Measurements from ENCODE around the gene POLR3H.
"Not testable (repeated sequence)": the region's sequence is repeated elsewhere in the genome, so short reads cannot be mapped to it uniquely, and the experiment has no call there.

Gene POLR3H

DNA sequence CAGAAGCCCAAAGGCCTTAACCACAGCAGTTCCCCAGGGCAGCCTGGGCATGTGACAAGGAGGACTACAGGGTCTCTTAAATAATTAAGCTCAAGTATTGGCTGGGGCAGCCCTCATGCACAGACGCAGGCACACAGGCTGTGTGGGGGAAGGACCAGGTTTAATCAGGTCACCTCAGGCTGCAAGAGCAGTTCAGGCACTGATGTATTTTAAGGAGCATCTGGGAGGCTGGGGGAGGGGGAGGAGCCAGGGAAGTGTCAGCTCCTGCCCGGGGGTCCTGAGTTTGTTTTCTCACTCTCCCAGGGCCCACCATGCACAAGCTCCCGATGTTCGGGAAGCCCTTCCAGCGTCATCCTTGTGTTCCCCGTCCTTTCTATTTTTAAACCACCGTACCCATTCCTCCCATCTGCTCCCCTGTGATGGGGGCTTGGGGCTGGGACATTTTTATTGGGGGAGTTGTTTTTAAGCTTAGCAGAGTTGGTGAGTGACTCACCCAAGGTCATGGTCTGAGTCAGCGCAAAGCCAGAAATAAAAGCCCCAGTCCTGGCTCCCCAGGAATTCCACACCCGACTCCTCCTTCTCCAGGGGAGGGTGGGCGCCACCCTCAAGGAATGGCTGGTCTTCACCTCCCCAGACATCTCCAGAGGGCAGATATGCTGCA, 18.9 kb upstream of the POLR3H start:
- peak; percentile 31 for DNase-seq

- DNase-seq, result no peak
These were observed 18.2 kb upstream of the POLR3H start for GRCh38 chr22:41562461-41562860.

DNA sequence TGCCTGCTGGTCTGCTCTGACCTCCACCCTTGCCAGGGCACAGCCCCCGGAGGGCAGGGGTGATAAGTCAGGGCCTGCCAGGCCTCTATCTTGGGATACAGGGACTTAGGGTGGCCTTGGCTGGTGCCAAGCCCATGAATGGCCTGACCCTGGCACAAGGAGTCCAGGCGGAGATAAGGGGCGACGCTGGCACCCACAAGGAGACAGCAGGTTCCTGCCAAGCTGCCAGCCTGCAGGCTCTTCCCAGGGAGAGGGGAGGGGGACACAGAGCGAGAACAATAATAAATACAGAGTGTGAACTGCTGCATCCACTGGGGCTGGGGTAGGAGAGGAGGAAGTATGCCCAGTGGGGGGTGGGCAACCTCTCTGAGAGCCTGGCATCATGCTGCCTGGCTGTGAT, 17.5 kb upstream of the POLR3H start:
- DNase-seq, result no peak

GRCh38 chr22:41561335-41561734, 17.1 kb upstream of the POLR3H start:
- DNase-seq, result peak; percentile 5

DNA sequence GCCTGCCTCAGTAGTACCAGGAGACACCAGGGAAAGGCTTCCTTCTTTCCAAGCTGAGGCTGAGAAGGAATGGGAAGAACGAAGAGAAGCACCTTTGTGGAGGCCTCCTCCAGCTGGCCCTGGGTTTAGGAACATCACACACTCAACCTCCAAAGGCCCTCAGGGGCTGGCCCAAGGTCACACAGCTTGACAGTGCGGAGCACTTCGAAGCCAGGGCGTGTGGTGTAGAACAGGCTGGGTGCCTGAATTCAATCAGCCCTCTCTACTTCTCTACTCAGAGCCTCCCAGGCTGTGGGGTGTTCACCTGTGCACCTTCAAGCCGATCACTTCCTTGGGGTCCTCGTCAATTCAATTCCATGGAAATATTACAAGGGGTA, 15.8 kb upstream of the POLR3H start:
- no peak for DNase-seq

DNA sequence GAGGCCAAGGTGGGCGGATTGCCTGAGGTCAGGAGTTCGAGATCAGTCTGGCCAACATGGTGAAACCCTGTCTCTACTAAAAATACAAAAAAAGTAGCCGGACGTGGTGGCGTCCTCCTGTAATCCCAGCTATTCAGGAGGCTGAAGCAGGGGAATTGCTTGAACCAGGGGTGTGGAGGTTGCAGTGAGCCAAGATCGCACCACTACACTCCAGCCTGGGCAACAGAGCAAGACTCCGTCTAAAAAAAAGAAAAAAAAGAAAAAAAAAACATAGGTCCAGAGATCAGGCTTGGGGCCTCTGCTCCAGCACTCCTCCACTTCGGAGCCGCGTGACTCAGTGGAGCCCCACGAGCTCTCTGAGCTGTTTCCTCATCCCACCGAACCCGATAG, 14.0 kb upstream of the POLR3H start:
- DNase-seq, result not testable (repeated sequence)

- DNase-seq, result peak; percentile 85
These were observed 13.4 kb upstream of the POLR3H start for GRCh38 chr22:41557401-41558240.

GRCh38 chr22:41556561-41556960, 12.3 kb upstream of the POLR3H start:
- DNase-seq, result no peak

DNA sequence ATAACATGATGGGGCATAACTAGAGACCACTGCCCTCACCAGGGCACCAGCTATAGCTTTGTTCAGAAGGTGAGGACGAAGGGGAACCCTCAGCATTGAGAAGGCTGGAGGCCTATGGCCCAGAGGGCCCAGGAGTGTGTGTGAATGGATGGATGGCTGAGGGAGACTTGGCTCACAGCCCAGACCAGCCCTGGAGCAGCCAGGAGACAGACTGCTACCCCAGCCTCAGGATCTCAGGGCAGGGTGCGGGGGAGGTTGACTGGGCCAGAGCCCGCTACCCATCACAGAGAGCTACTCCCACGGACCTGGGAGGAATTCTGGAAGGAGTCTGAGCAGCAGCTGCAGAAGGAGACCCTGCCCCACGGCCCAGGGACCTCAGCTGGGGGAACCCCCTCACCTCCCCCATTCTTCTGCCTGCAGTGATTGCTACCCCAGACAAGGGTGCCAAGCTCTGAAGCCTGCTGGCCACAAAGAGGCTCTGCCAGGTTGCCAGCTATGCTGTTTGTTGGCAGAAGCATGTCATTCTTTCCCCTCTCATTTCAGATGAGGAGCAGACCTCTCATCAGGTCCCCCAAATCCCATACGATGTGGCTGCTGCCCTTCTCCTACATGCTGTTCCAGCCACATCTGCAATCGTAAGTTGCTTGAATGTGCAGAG, 11.2 kb upstream of the POLR3H start:
- DNase-seq, result peak; percentile 61

- DNase-seq, result no peak
These were observed 7.8 kb upstream of the POLR3H start for GRCh38 chr22:41551877-41552582.

GRCh38 chr22:41550952-41551491, 6.8 kb upstream of the POLR3H start:
- DNase-seq, result no peak

GRCh38 chr22:41548830-41549211, 4.6 kb upstream of the POLR3H start:
- no peak for DNase-seq

- DNase-seq, result no peak
These were observed 604 bp upstream of the POLR3H start for GRCh38 chr22:41544671-41545476.

DNA sequence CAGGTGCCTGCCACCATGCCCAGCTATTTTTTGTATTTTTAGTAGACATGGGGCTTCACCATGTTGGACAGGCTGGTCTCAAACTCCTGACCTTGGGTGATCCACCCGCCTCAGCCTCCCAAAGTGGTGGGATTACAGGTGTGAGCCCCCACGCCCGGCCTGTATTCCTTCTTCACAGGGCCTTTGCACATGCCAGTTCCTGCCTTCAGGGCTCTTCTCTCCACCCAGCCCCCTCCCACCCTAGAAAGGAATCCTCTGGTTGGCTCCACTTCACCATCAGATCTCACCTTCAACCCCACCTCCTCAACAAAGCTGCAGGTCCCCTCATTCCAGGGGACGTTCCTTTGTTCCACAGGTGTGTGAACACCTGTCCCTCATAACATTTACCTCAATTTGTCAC, 2.0 kb downstream of the POLR3H start:
- no peak for DNase-seq

- DNase-seq, result no peak
These were observed 2.8 kb downstream of the POLR3H start for GRCh38 chr22:41541484-41541883.

DNA sequence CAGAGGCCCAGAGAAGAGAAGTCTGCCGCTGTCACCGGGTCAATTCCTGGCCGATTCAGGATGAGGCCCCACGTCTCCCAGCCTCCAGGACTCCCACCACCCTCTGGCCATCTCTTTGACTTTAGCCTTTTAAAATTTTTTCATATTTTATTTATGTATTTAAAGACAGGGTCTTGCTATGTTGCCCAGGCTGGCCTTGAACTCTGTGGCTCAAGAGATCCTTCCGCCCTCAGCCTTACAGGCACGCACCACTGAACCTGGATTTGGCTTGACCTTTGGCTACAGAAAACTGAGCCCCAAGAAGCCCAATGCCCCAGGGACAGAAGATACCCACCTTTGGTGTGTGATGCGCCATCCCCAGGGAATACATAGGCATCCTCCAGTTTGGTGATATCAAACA, 3.9 kb downstream of the POLR3H start:
- no peak for DNase-seq

DNA sequence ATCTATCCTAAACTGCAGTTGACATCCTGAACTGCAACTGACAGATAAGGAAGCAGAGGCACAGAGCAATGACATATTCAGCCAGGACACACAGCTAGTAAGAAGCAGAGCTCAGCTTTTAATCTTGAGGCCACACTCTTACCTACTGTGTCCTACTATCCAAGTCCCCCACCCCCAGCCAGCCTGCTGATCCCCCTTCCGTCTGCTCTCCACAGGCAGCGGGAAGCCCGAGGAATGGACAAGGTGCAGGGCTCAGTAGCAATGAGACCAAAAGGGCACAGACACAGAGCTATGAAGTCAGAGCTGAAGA, 4.3 kb downstream of the POLR3H start:
- no peak for DNase-seq

- DNase-seq, result no peak
These were observed 4.9 kb downstream of the POLR3H start for GRCh38 chr22:41539146-41540005.

GRCh38 chr22:41538583-41538982, 5.7 kb downstream of the POLR3H start:
- no peak for DNase-seq

GRCh38 chr22:41537203-41537602, 7.1 kb downstream of the POLR3H start:
- no peak for DNase-seq

GRCh38 chr22:41535244-41535643, 9.0 kb downstream of the POLR3H start:
- DNase-seq, result no peak
